ENCODE measurements around the gene IMMP2L.

DNA sequence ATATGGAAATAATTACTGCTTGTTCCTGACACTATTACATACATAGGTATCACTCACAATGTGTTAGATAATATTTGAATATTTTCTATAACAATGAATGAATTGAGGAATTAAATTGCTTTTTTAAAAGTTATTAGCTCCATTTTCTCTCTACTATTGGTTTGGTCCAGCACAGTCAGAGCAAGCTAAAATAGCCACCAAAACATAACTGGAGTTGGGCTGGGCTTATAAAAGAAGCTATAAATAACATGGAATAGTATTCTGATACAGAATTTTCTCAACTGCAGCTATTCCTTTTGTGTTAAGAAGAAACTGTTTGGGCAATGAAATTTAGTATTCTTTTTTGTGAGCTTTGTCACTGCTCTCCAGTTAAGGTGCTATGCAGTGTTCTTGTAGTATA lies 614.0 kb downstream of the IMMP2L start:
- TF ChIP-seq, protein P1, sequence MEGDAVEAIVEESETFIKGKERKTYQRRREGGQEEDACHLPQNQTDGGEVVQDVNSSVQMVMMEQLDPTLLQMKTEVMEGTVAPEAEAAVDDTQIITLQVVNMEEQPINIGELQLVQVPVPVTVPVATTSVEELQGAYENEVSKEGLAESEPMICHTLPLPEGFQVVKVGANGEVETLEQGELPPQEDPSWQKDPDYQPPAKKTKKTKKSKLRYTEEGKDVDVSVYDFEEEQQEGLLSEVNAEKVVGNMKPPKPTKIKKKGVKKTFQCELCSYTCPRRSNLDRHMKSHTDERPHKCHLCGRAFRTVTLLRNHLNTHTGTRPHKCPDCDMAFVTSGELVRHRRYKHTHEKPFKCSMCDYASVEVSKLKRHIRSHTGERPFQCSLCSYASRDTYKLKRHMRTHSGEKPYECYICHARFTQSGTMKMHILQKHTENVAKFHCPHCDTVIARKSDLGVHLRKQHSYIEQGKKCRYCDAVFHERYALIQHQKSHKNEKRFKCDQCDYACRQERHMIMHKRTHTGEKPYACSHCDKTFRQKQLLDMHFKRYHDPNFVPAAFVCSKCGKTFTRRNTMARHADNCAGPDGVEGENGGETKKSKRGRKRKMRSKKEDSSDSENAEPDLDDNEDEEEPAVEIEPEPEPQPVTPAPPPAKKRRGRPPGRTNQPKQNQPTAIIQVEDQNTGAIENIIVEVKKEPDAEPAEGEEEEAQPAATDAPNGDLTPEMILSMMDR (IDR thresholded peaks at IDR 0.05) = no peak
- TF ChIP-seq POLR2A (IDR thresholded peaks at IDR 0.05) = no peak
